ENCODE measurements around the gene THRA.
A peak's percentile ranks its signal among the peaks of the same experiment; 100 is the strongest.

THRA gene

GRCh38 chr17:40027614-40028012 is 35.2 kb upstream of the THRA start:
- no peak overlapping the region for H3K4me3 ChIP-seq (ENCODE audit: low read depth in 1 of 5, low read length in 5 of 5)
- H3K9ac ChIP-seq (ENCODE audit: low read length in 5 of 5) = no peak overlapping the region
- H3K36me3 ChIP-seq (ENCODE audit: control insufficient read depth in 5 of 5, insufficient read depth in 5 of 5, low read length in 5 of 5) = peaks cover 5 to 82% (median 72%) of the 10 kb centered on the region in 5 donors
- H3K4me1 ChIP-seq (ENCODE audit: control insufficient read depth in 5 of 5, insufficient read depth in 5 of 5, low read length in 5 of 5) = peaks cover 0 to 21% (median 13%) of the 10 kb centered on the region in 5 donors
- H3K27me3 ChIP-seq (ENCODE audit: control insufficient read depth in 5 of 5, insufficient read depth in 4 of 5, low read length in 5 of 5) = no peaks in the 10 kb centered on the region
- H3K27ac ChIP-seq (ENCODE audit: low read depth, low read length) = no peak overlapping the region
- H3K9me3 ChIP-seq (ENCODE audit: control insufficient read depth in 5 of 5, low read length in 5 of 5) = no peaks in the 10 kb centered on the region

DNA sequence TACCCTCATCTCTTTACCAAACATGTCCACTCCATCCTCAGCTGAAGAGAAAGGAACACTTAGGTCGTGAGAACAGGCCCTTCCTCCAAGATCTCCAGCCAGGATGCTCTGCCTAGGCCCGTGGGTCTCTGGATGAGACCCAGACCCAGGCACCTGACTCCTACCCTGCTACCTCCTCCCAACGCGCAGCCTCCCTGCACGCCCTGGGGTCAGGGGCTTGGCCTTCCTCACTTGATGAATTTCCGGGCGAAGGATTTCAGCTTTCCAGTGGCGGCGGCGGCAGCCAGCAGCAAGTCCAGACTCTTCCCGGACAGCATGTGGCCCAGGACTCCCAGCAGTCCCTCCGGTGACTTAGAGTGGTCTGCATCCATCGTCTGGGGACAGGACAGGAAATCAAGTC is 34.2 kb upstream of the THRA start:
- Histone ChIP-seq H3K4me1 (ENCODE audit: control insufficient read depth in 5 of 5, insufficient read depth in 5 of 5, low read length in 5 of 5) (peaks cover 0 to 13% (median 10%) of the 10 kb centered on the region in 5 donors), H3K27ac (ENCODE audit: low read depth, low read length) (no peak overlapping the region), H3K9ac (ENCODE audit: low read length in 5 of 5) (no peak overlapping the region), H3K4me3 (ENCODE audit: low read depth in 1 of 5, low read length in 5 of 5) (no peak overlapping the region), H3K9me3 (ENCODE audit: control insufficient read depth in 5 of 5, low read length in 5 of 5) (no peaks in the 10 kb centered on the region), H3K27me3 (ENCODE audit: control insufficient read depth in 5 of 5, insufficient read depth in 4 of 5, low read length in 5 of 5) (no peaks in the 10 kb centered on the region), H3K36me3 (ENCODE audit: control insufficient read depth in 5 of 5, insufficient read depth in 5 of 5, low read length in 5 of 5) (peaks cover 5 to 84% (median 73%) of the 10 kb centered on the region in 5 donors)

- Histone ChIP-seq H3K36me3 (ENCODE audit: control insufficient read depth in 5 of 5, insufficient read depth in 5 of 5, low read length in 5 of 5) (peaks cover 0 to 84% (median 76%) of the 10 kb centered on the region in 5 donors), H3K27me3 (ENCODE audit: control insufficient read depth in 5 of 5, insufficient read depth in 4 of 5, low read length in 5 of 5) (no peaks in the 10 kb centered on the region), H3K27ac (ENCODE audit: low read depth, low read length) (no peak overlapping the region), H3K4me3 (ENCODE audit: low read depth in 1 of 5, low read length in 5 of 5) (no peak overlapping the region), H3K9ac (ENCODE audit: low read length in 5 of 5) (no peak overlapping the region), H3K9me3 (ENCODE audit: control insufficient read depth in 5 of 5, low read length in 5 of 5) (no peaks in the 10 kb centered on the region), H3K4me1 (ENCODE audit: control insufficient read depth in 5 of 5, insufficient read depth in 5 of 5, low read length in 5 of 5) (peaks cover 0 to 11% (median 8%) of the 10 kb centered on the region in 5 donors)
Measured at GRCh38 chr17:40031706-40032105, 31.1 kb upstream of the THRA start.

- Histone ChIP-seq H3K27ac (ENCODE audit: low read depth, low read length) (no peak overlapping the region), H3K36me3 (ENCODE audit: control insufficient read depth in 5 of 5, insufficient read depth in 5 of 5, low read length in 5 of 5) (peaks cover 0 to 80% (median 74%) of the 10 kb centered on the region in 5 donors), H3K27me3 (ENCODE audit: control insufficient read depth in 5 of 5, insufficient read depth in 4 of 5, low read length in 5 of 5) (no peaks in the 10 kb centered on the region), H3K4me3 (ENCODE audit: low read depth in 1 of 5, low read length in 5 of 5) (no peak overlapping the region), H3K9ac (ENCODE audit: low read length in 5 of 5) (no peak overlapping the region), H3K9me3 (ENCODE audit: control insufficient read depth in 5 of 5, low read length in 5 of 5) (no peaks in the 10 kb centered on the region), H3K4me1 (ENCODE audit: control insufficient read depth in 5 of 5, insufficient read depth in 5 of 5, low read length in 5 of 5) (peaks cover 0 to 9% (median 5%) of the 10 kb centered on the region in 5 donors)
Measured at GRCh38 chr17:40032322-40033320, 30.1 kb upstream of the THRA start.

- Histone ChIP-seq H3K9me3 (ENCODE audit: control insufficient read depth in 5 of 5, low read length in 5 of 5) (no peaks in the 10 kb centered on the region), H3K36me3 (ENCODE audit: control insufficient read depth in 5 of 5, insufficient read depth in 5 of 5, low read length in 5 of 5) (peaks cover 0 to 75% (median 69%) of the 10 kb centered on the region in 5 donors), H3K4me3 (ENCODE audit: low read depth in 1 of 5, low read length in 5 of 5) (no peak overlapping the region), H3K27ac (ENCODE audit: low read depth, low read length) (no peak overlapping the region), H3K27me3 (ENCODE audit: control insufficient read depth in 5 of 5, insufficient read depth in 4 of 5, low read length in 5 of 5) (no peaks in the 10 kb centered on the region), H3K9ac (ENCODE audit: low read length in 5 of 5) (peak overlapping the region in 1 of 5 donors; percentile 20), H3K4me1 (ENCODE audit: control insufficient read depth in 5 of 5, insufficient read depth in 5 of 5, low read length in 5 of 5) (peaks cover 0 to 9% (median 5%) of the 10 kb centered on the region in 5 donors)
Measured at GRCh38 chr17:40033339-40033738, 29.4 kb upstream of the THRA start.

DNA sequence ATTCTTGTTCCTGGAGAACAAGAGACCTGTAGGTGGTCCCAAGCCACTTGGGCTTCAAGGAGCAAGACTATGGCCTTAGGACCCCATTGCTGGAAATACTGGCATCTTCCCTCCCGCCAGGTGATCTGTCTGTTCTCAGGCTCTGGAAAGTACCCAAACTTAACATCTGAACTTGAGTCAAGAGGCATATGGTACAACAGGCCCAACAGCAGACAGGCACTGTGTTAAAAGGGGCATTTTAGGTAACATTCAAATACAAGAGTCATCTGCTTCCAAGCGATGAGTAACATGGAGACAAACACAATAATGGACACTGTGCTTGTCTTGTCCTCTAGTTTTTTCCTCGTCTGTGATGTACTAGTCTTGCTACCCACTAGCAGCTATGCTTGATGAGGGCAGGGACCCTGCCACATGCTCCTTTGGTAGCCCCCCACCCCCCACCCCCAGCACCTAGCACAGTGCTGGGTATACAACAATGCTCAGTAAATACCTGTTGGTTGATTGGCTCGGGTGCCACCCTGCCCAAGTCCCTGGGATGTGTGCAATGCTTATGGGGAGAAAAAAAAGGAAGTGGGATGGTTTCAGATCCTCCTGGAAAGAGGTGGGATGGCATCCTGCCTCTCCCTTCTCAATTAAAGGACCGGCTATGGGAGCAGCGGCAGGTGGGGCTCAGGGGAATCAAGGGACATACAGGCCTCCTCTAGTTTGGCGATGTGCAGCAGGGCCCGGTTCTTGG is 28.2 kb upstream of the THRA start:
- H3K27ac ChIP-seq (ENCODE audit: low read depth, low read length) = no peak overlapping the region
- H3K4me3 ChIP-seq (ENCODE audit: low read depth in 1 of 5, low read length in 5 of 5) = no peak overlapping the region
- no peaks in the 10 kb centered on the region for H3K9me3 ChIP-seq (ENCODE audit: control insufficient read depth in 5 of 5, low read length in 5 of 5)
- peaks cover 0 to 62% (median 57%) of the 10 kb centered on the region in 5 donors for H3K36me3 ChIP-seq (ENCODE audit: control insufficient read depth in 5 of 5, insufficient read depth in 5 of 5, low read length in 5 of 5)
- peak overlapping the region in 1 of 5 donors; percentile 26 for H3K9ac ChIP-seq (ENCODE audit: low read length in 5 of 5)
- peaks cover 2 to 18% (median 10%) of the 10 kb centered on the region in 5 donors for H3K4me1 ChIP-seq (ENCODE audit: control insufficient read depth in 5 of 5, insufficient read depth in 5 of 5, low read length in 5 of 5)
- H3K27me3 ChIP-seq (ENCODE audit: control insufficient read depth in 5 of 5, insufficient read depth in 4 of 5, low read length in 5 of 5) = no peaks in the 10 kb centered on the region

GRCh38 chr17:40035162-40035559 is 27.6 kb upstream of the THRA start:
- Histone ChIP-seq H3K27ac (ENCODE audit: low read depth, low read length) (no peak overlapping the region), H3K4me1 (ENCODE audit: control insufficient read depth in 5 of 5, insufficient read depth in 5 of 5, low read length in 5 of 5) (peaks cover 2 to 18% (median 10%) of the 10 kb centered on the region in 5 donors), H3K9ac (ENCODE audit: low read length in 5 of 5) (peak overlapping the region in 1 of 5 donors; percentile 26), H3K4me3 (ENCODE audit: low read depth in 1 of 5, low read length in 5 of 5) (no peak overlapping the region), H3K9me3 (ENCODE audit: control insufficient read depth in 5 of 5, low read length in 5 of 5) (no peaks in the 10 kb centered on the region), H3K27me3 (ENCODE audit: control insufficient read depth in 5 of 5, insufficient read depth in 4 of 5, low read length in 5 of 5) (no peaks in the 10 kb centered on the region), H3K36me3 (ENCODE audit: control insufficient read depth in 5 of 5, insufficient read depth in 5 of 5, low read length in 5 of 5) (peaks cover 0 to 56% (median 52%) of the 10 kb centered on the region in 5 donors)

DNA sequence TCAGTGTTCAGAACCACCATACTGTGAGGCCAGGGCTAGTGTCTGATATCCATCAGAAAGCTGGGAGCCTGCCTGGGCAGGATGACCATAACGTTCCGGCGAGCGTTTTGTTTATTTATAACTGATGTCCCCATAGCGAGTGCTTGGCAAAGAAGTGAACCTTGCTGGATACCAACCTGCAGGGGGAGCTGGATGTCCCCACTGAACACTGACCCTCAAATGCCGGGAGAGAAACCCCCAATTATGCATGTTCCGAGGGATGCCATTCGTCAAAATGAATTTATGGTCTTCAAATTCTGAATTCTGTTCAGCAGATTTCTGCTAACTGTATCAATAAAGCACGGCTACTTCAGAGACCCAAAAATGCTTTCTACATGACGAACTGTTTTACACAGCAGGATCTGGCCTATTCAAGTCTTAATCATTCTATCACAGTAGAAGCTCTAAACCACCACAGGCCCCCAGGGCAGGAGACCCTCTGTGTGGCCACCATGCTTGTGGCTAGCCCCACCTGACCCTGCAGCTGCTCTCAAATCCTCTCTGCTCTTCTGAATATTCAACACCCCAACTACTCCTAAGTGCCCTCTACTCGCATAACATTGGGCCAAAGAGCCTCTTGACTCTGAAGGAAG is 23.8 kb upstream of the THRA start:
- Histone ChIP-seq H3K36me3 (ENCODE audit: control insufficient read depth in 5 of 5, insufficient read depth in 5 of 5, low read length in 5 of 5) (peaks cover 0 to 27% (median 20%) of the 10 kb centered on the region in 5 donors), H3K4me1 (ENCODE audit: control insufficient read depth in 5 of 5, insufficient read depth in 5 of 5, low read length in 5 of 5) (peaks cover 2 to 13% (median 9%) of the 10 kb centered on the region in 5 donors), H3K9ac (ENCODE audit: low read length in 5 of 5) (no peak overlapping the region), H3K27ac (ENCODE audit: low read depth, low read length) (peak overlapping the region; percentile 17), H3K27me3 (ENCODE audit: control insufficient read depth in 5 of 5, insufficient read depth in 4 of 5, low read length in 5 of 5) (no peaks in the 10 kb centered on the region), H3K4me3 (ENCODE audit: low read depth in 1 of 5, low read length in 5 of 5) (no peak overlapping the region), H3K9me3 (ENCODE audit: control insufficient read depth in 5 of 5, low read length in 5 of 5) (no peaks in the 10 kb centered on the region)

GRCh38 chr17:40041196-40041595 is 21.6 kb upstream of the THRA start:
- no peak overlapping the region for H3K27ac ChIP-seq (ENCODE audit: low read depth, low read length)
- no peaks in the 10 kb centered on the region for H3K27me3 ChIP-seq (ENCODE audit: control insufficient read depth in 5 of 5, insufficient read depth in 4 of 5, low read length in 5 of 5)
- no peak overlapping the region for H3K4me3 ChIP-seq (ENCODE audit: low read depth in 1 of 5, low read length in 5 of 5)
- H3K4me1 ChIP-seq (ENCODE audit: control insufficient read depth in 5 of 5, insufficient read depth in 5 of 5, low read length in 5 of 5) = peaks cover 2 to 10% (median 7%) of the 10 kb centered on the region in 5 donors
- peaks cover 0 to 13% (median 3%) of the 10 kb centered on the region in 5 donors for H3K36me3 ChIP-seq (ENCODE audit: control insufficient read depth in 5 of 5, insufficient read depth in 5 of 5, low read length in 5 of 5)
- peak overlapping the region in 1 of 5 donors; percentile 23 for H3K9ac ChIP-seq (ENCODE audit: low read length in 5 of 5)
- no peaks in the 10 kb centered on the region for H3K9me3 ChIP-seq (ENCODE audit: control insufficient read depth in 5 of 5, low read length in 5 of 5)

All from subcutaneous abdominal adipose tissue (tissue), 5 donors.